RWPE2 (cell line): Measurements from ENCODE around the gene MSH4.
A peak's percentile ranks its signal among the peaks of the same experiment; 100 is the strongest.

Source experiments
- ATAC-seq: fragments of 200-7000 bp; cut with Tn5 transposase; 3 replicates; pipeline ENCODE4 v1.9.1; 2021; ENCODE audit warnings: low read depth
- DNase-seq: peaks from one replicate; pipeline ENCODE4 v3.0.0-alpha.2; 2020; ENCODE audit warnings: low spot score
- H3K27ac ChIP-seq: fragments of 450-650 bp; 2 replicates; pipeline ENCODE4 v1.5.1; 2017; ENCODE audit warnings: mild to moderate bottlenecking; ENCODE audit not compliant: poor library complexity, severe bottlenecking
- H3K27me3 ChIP-seq: fragments of 250-450 bp; sonication (Bioruptor Pico); 2 replicates; pipeline ENCODE4 v1.5.1; 2021; ENCODE audit warnings: mild to moderate bottlenecking, moderate library complexity; ENCODE audit not compliant: insufficient read depth, poor library complexity, severe bottlenecking
- H3K36me3 ChIP-seq: fragments of 250-450 bp; sonication (Bioruptor Pico); 2 replicates; pipeline ENCODE4 v1.5.1; 2020; ENCODE audit warnings: low read depth, mild to moderate bottlenecking, moderate library complexity
- H3K4me1 ChIP-seq: fragments of 250-450 bp; sonication (Bioruptor Pico); 2 replicates; pipeline ENCODE4 v1.5.1; 2021; ENCODE audit warnings: mild to moderate bottlenecking, moderate library complexity; ENCODE audit not compliant: insufficient read depth, poor library complexity, severe bottlenecking
- H3K4me3 ChIP-seq: fragments of 250-450 bp; sonication (Bioruptor Pico); 2 replicates; pipeline ENCODE4 v1.5.1; 2021; ENCODE audit warnings: mild to moderate bottlenecking, moderate library complexity; ENCODE audit not compliant: severe bottlenecking
- H3K9me3 ChIP-seq: fragments of 250-450 bp; sonication (Bioruptor Pico); 2 replicates; pipeline ENCODE4 v1.5.1; 2021; ENCODE audit warnings: mild to moderate bottlenecking, moderate library complexity; ENCODE audit not compliant: severe bottlenecking
- TF ChIP-seq, protein P1 (sequence below): fragments of 450-650 bp; IDR thresholded peaks from one replicate; pipeline ENCODE4 v1.5.1; 2017; ENCODE audit warnings: mild to moderate bottlenecking, moderate library complexity; ENCODE audit not compliant: poor library complexity, severe bottlenecking

MSH4 gene

DNA sequence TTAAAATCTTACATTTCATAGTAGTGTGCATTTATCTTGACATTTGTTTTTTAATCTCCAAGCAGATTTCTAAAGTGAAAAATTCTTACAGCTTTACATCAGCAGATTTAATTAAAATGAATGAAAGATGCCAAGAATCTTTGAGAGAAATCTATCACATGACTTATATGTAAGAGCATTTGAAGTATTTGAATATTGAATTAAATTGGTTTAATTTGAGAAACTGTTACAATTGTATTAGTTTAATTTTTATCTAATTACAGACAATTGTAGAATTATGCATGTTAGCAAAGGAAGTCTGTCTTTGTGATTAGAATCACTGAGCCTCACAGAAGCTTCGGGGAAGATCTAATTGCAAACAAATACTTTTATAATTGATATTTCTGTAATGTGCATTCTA, 83.3 kb downstream of the MSH4 start:
- Histone ChIP-seq H3K4me1 (no peaks in the 10 kb centered on the region), H3K4me3 (no peak overlapping the region), H3K27ac (no peak overlapping the region), H3K36me3 (no peaks in the 10 kb centered on the region), H3K27me3 (peaks cover 10% of the 10 kb centered on the region), H3K9me3 (no peaks in the 10 kb centered on the region)
- TF ChIP-seq, protein P1, sequence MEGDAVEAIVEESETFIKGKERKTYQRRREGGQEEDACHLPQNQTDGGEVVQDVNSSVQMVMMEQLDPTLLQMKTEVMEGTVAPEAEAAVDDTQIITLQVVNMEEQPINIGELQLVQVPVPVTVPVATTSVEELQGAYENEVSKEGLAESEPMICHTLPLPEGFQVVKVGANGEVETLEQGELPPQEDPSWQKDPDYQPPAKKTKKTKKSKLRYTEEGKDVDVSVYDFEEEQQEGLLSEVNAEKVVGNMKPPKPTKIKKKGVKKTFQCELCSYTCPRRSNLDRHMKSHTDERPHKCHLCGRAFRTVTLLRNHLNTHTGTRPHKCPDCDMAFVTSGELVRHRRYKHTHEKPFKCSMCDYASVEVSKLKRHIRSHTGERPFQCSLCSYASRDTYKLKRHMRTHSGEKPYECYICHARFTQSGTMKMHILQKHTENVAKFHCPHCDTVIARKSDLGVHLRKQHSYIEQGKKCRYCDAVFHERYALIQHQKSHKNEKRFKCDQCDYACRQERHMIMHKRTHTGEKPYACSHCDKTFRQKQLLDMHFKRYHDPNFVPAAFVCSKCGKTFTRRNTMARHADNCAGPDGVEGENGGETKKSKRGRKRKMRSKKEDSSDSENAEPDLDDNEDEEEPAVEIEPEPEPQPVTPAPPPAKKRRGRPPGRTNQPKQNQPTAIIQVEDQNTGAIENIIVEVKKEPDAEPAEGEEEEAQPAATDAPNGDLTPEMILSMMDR, result no peak
- DNase-seq, result no peak
- no peak for ATAC-seq

DNA sequence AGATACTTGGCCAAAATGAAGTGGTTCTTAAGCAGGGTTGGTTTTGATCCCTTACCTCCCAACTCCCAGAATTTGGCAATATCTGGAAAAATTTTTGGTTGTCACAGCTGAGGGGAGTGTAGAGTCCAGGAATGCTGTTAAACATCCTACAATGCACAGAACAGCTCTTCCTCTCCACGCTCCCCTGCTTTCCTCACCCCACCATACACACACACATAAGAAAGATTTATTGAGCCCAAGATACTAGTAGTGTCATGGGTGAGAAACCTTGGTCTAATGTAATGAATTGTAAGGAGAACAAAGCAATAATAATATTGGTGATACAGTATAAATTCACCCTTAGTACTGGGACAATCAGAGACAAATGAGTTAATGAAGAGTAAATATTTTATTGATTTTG, 87.8 kb downstream of the MSH4 start:
- TF ChIP-seq, protein P1, result no peak
- no peaks in the 10 kb centered on the region for H3K36me3 ChIP-seq
- ATAC-seq, result no peak
- H3K4me1 ChIP-seq, result no peaks in the 10 kb centered on the region
- peaks cover 10% of the 10 kb centered on the region for H3K27me3 ChIP-seq
- H3K4me3 ChIP-seq, result no peak overlapping the region
- no peak overlapping the region for H3K27ac ChIP-seq
- no peaks in the 10 kb centered on the region for H3K9me3 ChIP-seq
- DNase-seq, result no peak

DNA sequence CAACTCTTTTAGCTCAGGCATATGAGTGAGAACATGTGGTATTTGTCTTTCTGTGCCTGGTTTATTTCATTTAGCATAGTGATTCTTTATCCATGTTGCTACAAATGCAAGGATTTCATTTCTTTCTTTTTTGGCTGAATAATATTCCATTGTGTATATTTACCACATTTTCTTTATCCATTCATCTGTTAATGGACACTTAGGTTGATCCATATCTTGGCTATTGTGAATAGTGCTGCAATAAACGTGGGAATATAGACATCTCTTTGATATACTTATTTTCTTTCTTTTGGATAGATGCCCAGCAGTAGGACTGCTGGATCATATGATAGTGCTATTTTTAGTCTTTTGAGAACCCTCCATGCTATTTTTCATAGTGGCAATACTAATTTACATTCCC, 104.7 kb downstream of the MSH4 start:
- H3K4me3 ChIP-seq, result no peak overlapping the region
- H3K9me3 ChIP-seq, result no peaks in the 10 kb centered on the region
- no peak for DNase-seq
- H3K27me3 ChIP-seq, result peaks cover 3% of the 10 kb centered on the region
- H3K27ac ChIP-seq, result no peak overlapping the region
- no peaks in the 10 kb centered on the region for H3K36me3 ChIP-seq
- ATAC-seq, result no peak
- TF ChIP-seq, protein P1, result no peak
- no peaks in the 10 kb centered on the region for H3K4me1 ChIP-seq

DNA sequence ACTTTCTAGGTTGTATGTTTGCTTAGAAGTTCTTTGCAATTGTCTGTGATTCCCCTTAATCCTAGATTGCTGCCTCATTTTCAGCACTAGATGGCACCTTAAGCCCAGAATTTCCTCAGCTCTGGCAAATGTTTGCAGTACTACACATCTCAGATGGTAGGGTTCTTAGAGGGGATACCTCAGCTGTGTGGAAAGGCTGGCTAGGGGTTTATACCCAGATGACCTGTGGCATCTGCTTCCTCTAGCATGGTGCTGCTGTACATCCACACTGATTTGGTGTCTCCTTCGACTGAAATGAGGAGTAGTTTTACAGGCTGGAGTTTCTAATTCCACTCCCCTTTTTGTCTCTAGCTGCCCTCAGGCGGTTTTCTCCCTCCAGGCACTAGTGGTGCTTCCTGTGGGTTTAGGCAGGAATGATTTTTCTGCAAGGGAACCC, 112.1 kb downstream of the MSH4 start:
- peak; percentile 89 for ATAC-seq

DNA sequence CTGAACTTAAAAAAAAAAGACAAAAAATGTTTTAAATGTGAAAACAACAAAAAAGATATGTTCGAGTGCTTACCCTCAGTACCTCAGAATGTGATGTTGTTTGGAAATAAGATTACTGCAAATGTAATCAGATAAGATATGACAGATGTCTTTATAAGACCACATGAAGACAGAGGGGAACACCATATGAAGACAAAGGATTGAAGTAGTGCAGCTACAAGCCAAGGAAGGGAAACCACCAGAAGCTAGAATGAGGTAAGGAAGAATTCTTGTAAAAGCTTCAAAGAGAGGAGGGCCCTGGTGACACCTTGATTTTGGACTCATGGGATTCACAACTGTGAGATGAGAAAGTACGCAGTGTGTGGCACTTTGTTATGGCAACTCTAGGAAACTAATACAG, 120.2 kb downstream of the MSH4 start:
- Histone ChIP-seq H3K4me1 (no peaks in the 10 kb centered on the region), H3K27me3 (peaks cover 10% of the 10 kb centered on the region), H3K36me3 (no peaks in the 10 kb centered on the region), H3K9me3 (no peaks in the 10 kb centered on the region), H3K27ac (no peak overlapping the region), H3K4me3 (no peak overlapping the region)
- no peak for DNase-seq
- TF ChIP-seq, protein P1, result no peak
- no peak for ATAC-seq

More for the DNA sequence above, 112.1 kb downstream of the MSH4 start:
- TF ChIP-seq, protein P1, result peak; percentile 67
- no peak overlapping the region for H3K27ac ChIP-seq
- H3K36me3 ChIP-seq, result no peaks in the 10 kb centered on the region
- DNase-seq, result no peak
- no peak overlapping the region for H3K4me3 ChIP-seq
- H3K9me3 ChIP-seq, result no peaks in the 10 kb centered on the region
- H3K27me3 ChIP-seq, result peaks cover 18% of the 10 kb centered on the region
- no peaks in the 10 kb centered on the region for H3K4me1 ChIP-seq
